Stimulated activated CD8-positive, alpha-beta memory T cell treated with anti-CD3 and anti-CD28 coated beads, Interleukin-15, amount 100 ng/mL, for 1 hour (primary cell): Measurements from ENCODE around the gene PHF12.

Experiments used
- DNase-seq: peaks from one replicate; pipeline ENCODE4 v3.0.0-alpha.2; 2020; ENCODE audit warnings: low read depth

The PHF12 gene

DNA sequence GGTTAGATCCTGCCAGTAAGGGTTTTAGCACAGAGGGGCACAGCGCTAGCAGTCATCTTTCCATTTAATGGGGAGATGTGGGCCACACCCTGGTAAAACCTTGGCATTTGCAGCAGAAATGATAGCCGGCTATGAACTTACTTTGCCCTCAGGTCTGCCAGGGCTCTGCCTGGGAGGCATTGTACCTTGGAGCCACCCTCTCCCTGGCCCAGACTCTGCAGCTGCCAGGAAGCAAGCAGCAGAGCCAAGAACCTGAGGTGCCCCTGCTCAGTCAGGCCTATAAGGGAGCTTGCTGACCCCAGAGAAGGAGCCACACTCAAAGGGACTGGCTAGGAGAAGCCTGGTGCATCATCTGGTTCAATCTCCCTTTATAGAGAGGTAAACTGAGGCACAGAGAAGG lies 23.7 kb upstream of the PHF12 start:
- no peak for DNase-seq

DNA sequence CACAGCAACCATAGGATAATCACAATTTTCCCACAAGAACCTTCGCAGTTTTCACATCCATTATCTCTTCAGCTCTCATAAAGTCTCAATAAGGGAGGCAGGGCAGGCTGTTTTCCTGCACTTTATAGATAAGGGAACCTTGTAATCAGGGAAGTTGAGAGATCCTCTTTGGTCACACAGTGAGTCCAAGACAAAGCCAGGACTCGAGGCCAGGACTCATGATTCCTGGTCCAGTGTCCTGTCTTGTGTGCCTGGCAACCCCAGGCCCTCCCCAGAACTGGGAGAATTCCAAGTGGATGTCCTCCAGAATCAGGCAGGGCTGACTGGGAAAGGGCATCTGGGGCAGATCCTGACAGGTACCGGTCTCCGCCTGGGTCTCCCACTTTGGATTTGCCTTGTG lies 23.1 kb upstream of the PHF12 start:
- DNase-seq, result no peak

DNA sequence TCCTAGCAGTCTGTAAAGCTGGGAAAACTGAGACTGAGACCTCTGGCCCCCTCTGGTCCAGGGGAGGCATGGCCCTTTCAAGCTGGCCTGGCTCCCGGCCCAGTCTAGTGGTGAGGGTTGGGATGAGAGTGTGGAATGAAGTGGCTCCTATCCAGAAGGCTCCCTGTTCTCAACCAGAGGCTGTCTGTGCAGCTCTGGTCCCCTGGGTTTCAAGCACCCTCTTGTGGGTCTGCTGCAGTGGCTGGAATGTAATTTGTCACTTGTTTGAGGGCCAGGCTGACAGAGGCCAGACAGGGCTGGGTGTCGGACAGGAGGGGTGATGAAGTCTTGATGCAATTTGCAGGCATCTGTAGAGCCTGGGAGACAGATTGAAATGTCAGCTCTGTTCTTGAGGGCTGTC lies 22.1 kb upstream of the PHF12 start:
- no peak for DNase-seq

DNA sequence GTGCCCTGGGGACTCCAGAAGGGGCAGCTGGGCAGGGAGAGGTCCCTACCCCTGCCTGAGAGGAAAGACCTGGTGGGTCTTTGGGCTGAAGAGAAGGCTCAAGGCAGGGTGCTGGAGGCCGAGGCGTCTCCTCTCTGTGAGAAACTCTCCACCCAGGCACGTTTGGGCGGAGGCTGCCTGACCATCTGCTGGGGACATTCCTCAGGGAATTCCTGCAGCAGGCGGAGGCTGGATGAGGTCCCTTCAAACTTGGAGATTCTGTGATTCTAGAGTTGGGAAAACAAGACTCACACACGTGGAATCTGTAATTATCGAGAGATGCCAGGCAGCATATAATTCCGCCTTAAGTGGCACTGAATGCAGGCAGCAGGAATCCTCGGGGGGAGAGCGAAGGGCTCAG lies 21.1 kb upstream of the PHF12 start:
- DNase-seq, result no peak

- no peak for DNase-seq
These were observed 19.6 kb upstream of the PHF12 start for GRCh38 chr17:28970879-28971278.

- no peak for DNase-seq
These were observed 18.5 kb upstream of the PHF12 start for GRCh38 chr17:28969706-28970393.

- no peak for DNase-seq
These were observed 17.6 kb upstream of the PHF12 start for GRCh38 chr17:28968914-28969295.

GRCh38 chr17:28968231-28968913 lies 17.1 kb upstream of the PHF12 start:
- DNase-seq, result no peak

- DNase-seq, result no peak
These were observed 16.2 kb upstream of the PHF12 start for GRCh38 chr17:28967221-28968135.

DNA sequence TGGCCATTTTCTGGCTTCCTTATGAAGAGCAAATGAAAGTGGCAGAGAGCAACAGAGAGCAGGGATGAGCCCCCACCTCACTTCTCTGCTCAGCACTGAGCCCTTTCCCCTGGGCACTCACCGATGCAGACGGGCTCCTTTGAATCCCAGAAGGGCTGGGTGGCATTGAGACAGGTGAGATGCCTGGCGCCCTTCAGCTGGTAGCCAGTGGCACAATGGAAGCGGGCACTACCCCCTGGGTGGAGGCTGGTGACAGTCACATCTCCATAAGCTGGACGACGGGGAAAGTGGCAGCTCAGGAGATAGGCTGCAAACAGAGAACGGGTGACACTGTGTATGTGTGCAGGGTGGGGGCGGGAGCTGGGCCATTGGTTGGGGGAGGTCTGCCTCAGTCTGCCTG lies 12.5 kb upstream of the PHF12 start:
- DNase-seq, result no peak

GRCh38 chr17:28963055-28963611 lies 11.8 kb upstream of the PHF12 start:
- DNase-seq, result no peak

DNA sequence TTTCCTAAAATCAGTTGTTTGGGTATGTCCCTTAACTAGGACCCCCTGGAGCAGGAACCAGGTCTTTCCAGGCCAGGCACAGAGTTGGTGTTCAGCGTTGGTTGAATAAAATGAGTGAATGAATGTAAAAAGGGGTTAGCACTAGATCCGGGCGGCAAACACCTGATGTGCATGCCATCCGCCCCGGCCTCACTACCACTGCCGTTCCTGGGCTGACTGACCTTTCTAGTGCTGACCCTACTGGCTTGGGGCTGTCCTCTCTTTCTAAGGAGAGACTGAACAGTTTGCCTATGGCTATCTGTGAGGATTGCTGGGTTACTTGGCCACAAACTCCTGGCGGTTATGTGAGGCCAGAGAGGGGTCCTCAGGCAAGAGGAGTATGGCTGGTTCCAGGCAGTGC lies 10.1 kb upstream of the PHF12 start:
- no peak for DNase-seq

GRCh38 chr17:28960256-28961061 lies 9.1 kb upstream of the PHF12 start:
- DNase-seq, result no peak

- DNase-seq, result no peak
These were observed 8.2 kb upstream of the PHF12 start for GRCh38 chr17:28959471-28959871.

DNA sequence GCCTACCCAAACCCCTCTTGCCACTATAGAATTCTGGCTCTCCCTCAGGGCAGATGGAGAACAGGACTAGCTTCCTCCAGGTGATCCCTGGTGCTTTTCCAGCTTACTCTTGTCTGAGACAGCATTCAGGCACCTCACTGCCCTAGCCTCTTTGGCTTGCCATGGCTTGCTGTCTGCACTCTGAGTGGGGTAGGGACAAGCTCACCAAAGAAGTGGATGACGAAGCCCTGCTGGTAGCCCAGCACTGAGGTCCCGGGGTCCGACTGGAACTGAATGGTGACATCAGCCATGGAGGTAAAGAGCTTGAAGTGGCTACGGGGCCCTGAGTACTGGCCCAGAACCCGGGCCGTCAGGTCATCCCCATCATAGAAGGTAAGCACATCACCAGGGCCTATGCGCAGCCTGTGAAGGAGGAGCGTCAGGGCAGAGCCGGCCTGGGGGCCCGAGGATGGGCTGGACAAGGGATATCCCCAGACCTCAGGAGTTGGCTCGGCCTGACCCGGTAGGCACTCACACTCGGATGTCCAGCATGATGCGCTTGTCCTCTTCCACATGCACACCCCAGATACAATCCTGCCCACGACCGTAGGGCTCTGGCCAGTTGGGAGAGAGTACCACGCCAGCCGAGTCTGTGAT lies 7.6 kb upstream of the PHF12 start:
- no peak for DNase-seq

DNA sequence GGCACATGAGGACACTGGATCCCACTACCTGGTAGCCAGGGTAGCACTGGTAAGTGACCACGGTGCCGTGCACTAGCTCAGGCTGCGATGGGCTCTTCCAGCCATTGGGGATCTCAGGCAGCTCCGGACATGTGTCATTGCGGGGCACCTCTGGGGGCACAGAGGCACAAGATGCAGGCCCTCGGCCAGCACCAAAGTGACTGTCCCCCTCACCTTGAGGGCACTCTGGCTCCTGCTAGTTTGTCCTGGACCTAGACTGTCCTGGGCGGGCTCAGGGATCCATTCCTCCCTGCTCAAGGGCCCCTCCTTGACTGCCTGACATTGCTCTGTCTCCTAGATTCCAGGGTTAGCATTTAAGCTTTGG lies 6.7 kb upstream of the PHF12 start:
- DNase-seq, result no peak

- no peak for DNase-seq
These were observed 6.1 kb upstream of the PHF12 start for GRCh38 chr17:28957277-28957991.

DNA sequence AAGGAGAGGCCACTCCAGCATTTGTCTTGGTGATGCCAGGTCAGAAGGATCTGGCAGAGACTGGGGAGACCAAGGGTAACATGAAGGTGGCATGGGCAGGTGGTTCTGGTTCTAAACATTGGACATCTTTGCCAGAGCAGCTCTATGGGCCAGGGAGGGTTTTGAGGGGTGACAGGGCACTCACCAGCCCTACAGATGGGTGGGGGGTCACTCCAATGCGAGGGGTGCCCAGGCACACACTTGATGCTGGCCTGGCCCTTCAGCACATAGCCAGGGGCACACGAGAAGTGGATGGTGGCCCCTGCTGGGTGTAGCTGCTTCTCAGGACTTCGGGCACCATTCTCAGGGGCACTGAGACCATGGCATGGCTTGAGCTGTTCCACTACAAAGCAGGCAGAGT lies 5.5 kb upstream of the PHF12 start:
- no peak for DNase-seq

DNA sequence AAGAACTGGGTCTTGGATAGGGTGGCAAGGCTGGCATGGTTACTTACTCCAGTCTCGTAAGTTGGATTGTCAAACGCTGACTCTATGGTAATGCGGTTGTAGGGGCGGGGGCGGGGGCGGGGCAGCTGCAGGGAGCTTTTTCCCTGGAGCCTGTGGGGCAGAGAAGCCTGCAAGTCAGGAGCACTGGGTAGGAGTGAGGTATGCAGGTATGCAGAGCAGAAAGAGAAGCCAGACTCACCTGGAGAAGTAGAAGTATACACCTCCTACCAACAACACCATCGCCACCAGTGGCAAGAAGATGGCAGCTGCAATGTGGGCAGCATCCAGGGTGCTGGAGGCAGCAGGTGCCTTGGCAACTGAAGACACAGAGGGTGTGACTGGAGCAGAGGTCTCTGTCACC lies 4.8 kb upstream of the PHF12 start:
- no peak for DNase-seq

DNA sequence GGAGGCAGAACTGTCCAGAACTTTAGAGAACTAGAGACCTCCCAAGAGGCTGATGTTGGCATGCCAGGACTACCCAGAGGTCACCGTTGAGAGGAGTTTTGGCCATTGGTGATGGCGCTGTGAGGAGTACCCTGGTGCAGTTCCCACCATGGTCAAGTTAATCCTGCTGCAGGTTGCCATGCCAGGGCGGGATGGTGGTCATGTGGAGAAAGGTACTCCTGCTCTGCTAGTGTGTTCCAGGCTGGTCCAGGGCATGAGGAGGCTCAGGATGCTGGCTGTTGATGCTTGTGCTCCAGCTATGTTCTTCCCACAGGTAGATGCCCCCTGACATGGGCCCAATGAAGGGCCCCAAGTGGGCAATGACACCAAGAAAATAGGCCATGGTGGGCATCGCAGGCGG lies 4.1 kb upstream of the PHF12 start:
- no peak for DNase-seq

- DNase-seq, result no peak
These were observed 3.6 kb upstream of the PHF12 start for GRCh38 chr17:28954886-28955285.
